D721Med (cell line): ENCODE measurements around the gene GNPAT.

Experiments used
- DNase-seq: peaks from one replicate; pipeline ENCODE4 v3.0.0; 2011; ENCODE audit warnings: low spot score; ENCODE audit not compliant: insufficient read length
- FAIRE-seq: peaks from 2 replicates; lab custom pipeline; 2011; peaks lifted over from hg19 to GRCh38; lab: Jason Lieb, UNC
- CTCF ChIP-seq: IDR thresholded peaks from 2 replicates; pipeline ENCODE4 v1.5.1; 2012; ENCODE audit warnings: mild to moderate bottlenecking, control low read depth; ENCODE audit not compliant: insufficient read depth; ENCODE audit errors: missing control alignments

The GNPAT gene

GRCh38 chr1:231196728-231197127, 44.3 kb upstream of the GNPAT start:
- no peak for DNase-seq
- FAIRE-seq: no peak
- no peak for TF ChIP-seq CTCF

- DNase-seq (no peak), FAIRE-seq (no peak)
- TF ChIP-seq CTCF: no peak
Measured at GRCh38 chr1:231199868-231200267, 41.1 kb upstream of the GNPAT start.

GRCh38 chr1:231200388-231201031, 40.5 kb upstream of the GNPAT start:
- DNase-seq (no peak), FAIRE-seq (no peak)
- no peak for TF ChIP-seq CTCF

GRCh38 chr1:231201375-231201978, 39.5 kb upstream of the GNPAT start:
- TF ChIP-seq CTCF: no peak
- no peak for FAIRE-seq
- no peak for DNase-seq

GRCh38 chr1:231201979-231202633, 38.9 kb upstream of the GNPAT start:
- DNase-seq (no peak), FAIRE-seq (no peak)
- no peak for TF ChIP-seq CTCF

GRCh38 chr1:231203259-231204057, 37.6 kb upstream of the GNPAT start:
- FAIRE-seq (no peak), DNase-seq (no peak)
- no peak for TF ChIP-seq CTCF
